ENCODE data around the gene ATPAF1. TPM values are rescaled to one million over a fixed set of nuclear protein-coding genes. Genes with fewer than 3 reads are reported as not detected.
A peak's percentile ranks its signal among the peaks of the same experiment; 100 is the strongest.
"Not testable (repeated sequence)": the region's sequence is repeated elsewhere in the genome, so short reads cannot be mapped to it uniquely, and the experiment has no call there.

The ATPAF1 gene
- total RNA-seq, 1 experiment from 2014 or later, result 62.9 TPM

DNA sequence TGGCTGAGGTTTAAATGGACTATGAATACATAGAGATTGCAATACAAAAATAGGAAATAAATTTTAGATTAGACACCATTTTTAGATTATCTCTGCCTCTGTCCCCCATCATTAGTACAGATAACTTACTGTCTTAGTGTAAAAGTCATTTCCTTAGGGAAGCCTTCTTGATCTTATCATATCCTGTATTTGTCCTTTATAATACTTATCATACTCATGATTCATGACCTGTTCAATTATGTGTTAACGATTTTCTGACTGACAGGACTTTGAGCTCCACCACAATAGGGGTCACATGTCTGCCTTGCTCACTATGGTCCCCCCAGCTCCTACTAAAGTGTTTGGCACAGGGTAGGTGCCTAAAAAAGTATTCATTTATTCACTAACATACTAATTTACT is 18.1 kb upstream of the ATPAF1 start:
- no peak for DNase-seq (ENCODE audit: low read depth, low spot score)
- in situ Hi-C loops (cut with HindIII; ENCODE audit: low pct_unique_long_range_greater_than_20kb, low sequenced_read_pairs), result no loop called here

GRCh38 chr1:46684670-46685069 is 16.5 kb upstream of the ATPAF1 start:
- in situ Hi-C loops (cut with HindIII; ENCODE audit: low pct_unique_long_range_greater_than_20kb, low sequenced_read_pairs), result no loop called here
- no peak for DNase-seq (ENCODE audit: low read depth, low spot score)

DNA sequence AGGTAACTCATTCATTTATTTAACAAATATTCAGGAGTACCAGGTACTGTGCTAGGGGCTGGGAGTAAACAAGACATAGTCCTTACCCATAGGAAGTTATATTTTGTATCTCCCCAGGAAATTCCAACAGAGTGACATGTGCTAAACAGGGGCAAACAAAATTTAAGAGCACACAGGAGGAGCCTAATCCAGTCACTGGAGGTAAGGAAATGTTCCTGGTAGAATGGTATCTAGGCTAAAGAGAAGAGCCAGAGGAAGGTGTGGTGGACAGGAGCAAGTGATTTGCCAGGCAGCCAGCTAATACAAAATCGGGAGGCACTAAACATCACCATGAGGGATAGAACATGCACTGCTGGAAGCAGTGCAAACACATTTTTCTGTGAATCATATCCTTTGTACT is 13.9 kb upstream of the ATPAF1 start:
- no peak for DNase-seq (ENCODE audit: low read depth, low spot score)
- in situ Hi-C loops (cut with HindIII; ENCODE audit: low pct_unique_long_range_greater_than_20kb, low sequenced_read_pairs), result no loop called here

GRCh38 chr1:46681333-46682034 is 13.3 kb upstream of the ATPAF1 start:
- no peak for DNase-seq (ENCODE audit: low read depth, low spot score)
- in situ Hi-C loops (cut with HindIII; ENCODE audit: low pct_unique_long_range_greater_than_20kb, low sequenced_read_pairs), result no loop called here

DNA sequence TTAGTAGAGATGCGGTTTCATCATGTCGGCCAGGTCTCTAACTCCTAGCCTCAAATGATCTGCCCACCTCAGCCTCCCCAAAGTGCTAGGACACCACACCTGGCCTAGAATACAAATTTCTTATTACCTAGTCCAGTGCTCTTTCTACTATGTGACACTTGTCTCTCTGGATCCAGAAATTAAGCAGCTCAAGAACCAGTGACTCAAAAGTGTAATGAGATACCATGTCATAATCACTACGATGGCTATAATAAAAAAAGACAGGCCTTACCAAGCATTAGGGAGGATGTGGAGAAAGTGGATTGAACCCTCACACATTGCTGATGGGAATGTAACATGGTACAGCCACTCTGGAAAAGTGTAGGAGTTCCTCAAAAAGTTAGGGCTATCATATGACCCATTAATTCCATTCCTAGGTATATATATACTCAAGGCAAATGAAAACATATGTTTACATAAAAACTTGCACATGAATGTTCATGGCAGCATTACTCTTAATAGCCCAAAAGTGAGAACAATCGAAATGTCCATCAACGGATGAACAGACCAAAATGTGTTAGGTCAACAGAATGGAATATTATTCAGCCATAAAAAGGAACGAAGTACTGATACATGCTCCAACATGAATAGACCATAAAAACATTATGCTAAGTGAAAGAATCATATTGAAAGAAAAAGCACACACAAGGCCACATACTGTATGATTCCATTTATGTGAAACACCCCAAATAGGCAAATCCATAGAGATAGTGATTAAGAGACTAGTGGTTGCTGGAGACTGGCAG is 11.8 kb upstream of the ATPAF1 start:
- in situ Hi-C loops (cut with HindIII; ENCODE audit: low pct_unique_long_range_greater_than_20kb, low sequenced_read_pairs), result no loop called here

GRCh38 chr1:46677339-46677738 is 9.2 kb upstream of the ATPAF1 start:
- no peak for DNase-seq (ENCODE audit: low read depth, low spot score)
- in situ Hi-C loops (cut with HindIII; ENCODE audit: low pct_unique_long_range_greater_than_20kb, low sequenced_read_pairs), result no loop called here

More for the DNA sequence above, 11.8 kb upstream of the ATPAF1 start:
- no peak for DNase-seq (ENCODE audit: low read depth, low spot score)

DNA sequence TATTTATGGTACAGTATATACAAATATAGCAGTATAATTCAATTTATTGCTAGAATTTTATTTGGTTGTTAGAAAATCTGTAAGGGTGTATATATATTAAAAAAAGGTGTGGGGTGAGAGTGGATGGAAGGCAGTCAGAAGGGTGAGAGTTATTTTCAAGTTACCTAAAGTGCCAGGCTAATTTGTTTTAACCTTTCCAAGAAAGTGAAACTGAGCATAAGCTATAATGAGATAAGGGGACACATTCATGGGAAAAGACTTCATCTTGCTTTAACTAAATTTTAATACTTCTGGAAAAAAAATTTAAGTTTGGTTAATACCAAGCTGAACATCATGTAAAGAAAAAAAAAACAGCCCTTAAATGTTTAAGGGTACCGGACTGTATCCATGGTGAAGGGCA is 8.4 kb upstream of the ATPAF1 start:
- DNase-seq (ENCODE audit: low read depth, low spot score), result no peak
- in situ Hi-C loops (cut with HindIII; ENCODE audit: low pct_unique_long_range_greater_than_20kb, low sequenced_read_pairs), result no loop called here

- in situ Hi-C loops (cut with HindIII; ENCODE audit: low pct_unique_long_range_greater_than_20kb, low sequenced_read_pairs), result no loop called here
Observed at GRCh38 chr1:46675549-46676314, 7.6 kb upstream of the ATPAF1 start.

GRCh38 chr1:46673749-46674182 is 5.6 kb upstream of the ATPAF1 start:
- in situ Hi-C loops (cut with HindIII; ENCODE audit: low pct_unique_long_range_greater_than_20kb, low sequenced_read_pairs), result no loop called here

More at GRCh38 chr1:46675549-46676314, 7.6 kb upstream of the ATPAF1 start:
- DNase-seq (ENCODE audit: low read depth, low spot score), result no peak

DNA sequence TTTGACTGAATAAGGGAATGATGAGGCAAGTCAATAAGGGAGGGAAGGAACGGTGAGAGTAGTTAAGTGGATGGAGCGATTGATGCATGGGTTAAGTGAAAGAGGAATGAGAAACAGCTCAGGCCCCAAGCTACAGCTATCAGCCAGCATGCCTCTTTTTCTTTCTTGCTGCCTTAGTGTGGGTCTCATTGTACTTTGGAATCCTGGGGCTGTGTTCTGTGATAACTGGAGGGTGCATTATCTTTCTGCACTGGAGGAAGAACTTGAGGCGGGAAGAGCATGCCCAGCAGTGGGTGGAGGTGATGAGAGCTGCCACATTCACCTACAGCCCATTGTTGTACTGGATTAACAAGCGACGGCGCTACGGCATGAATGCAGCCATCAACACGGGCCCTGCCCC is 4.5 kb upstream of the ATPAF1 start:
- DNase-seq (ENCODE audit: low read depth, low spot score), result no peak
- in situ Hi-C loops (cut with HindIII; ENCODE audit: low pct_unique_long_range_greater_than_20kb, low sequenced_read_pairs), result no loop called here

More at GRCh38 chr1:46673749-46674182, 5.6 kb upstream of the ATPAF1 start:
- DNase-seq (ENCODE audit: low read depth, low spot score), result peak; percentile 45

DNA sequence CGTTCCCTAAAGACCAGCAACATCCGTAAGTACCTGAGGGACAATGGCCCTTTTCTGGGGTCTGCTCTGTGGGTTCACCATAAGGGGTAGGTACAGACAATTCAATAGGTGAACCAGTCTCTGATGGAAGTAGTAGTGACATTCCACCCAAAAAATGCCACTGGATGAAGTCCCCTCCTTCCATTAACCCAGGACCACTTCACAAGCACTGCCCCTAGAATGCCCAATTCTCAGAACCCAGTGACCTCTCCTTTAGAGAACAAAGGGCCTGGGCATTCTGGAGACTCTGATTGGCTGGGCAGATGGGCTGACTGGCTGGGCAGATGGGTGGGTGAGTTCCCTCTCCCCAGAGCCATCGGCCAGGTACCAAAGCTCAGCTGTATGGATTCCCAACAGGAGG is 3.4 kb upstream of the ATPAF1 start, which contains the start of gene TEX38:
Gene TEX38 (plus strand): TSS at position 301 of the 400 bp plus-strand sequence. CDS start 81 bp downstream, at position 382.
- DNase-seq (ENCODE audit: low read depth, low spot score), result no peak
- in situ Hi-C loops (cut with HindIII; ENCODE audit: low pct_unique_long_range_greater_than_20kb, low sequenced_read_pairs), result no loop called here

GRCh38 chr1:46670134-46670533 is 2.0 kb upstream of the ATPAF1 start:
- in situ Hi-C loops (cut with HindIII; ENCODE audit: low pct_unique_long_range_greater_than_20kb, low sequenced_read_pairs), result no loop called here

GRCh38 chr1:46665983-46666382 is 2.2 kb downstream of the ATPAF1 start:
- no peak for DNase-seq (ENCODE audit: low read depth, low spot score)
- in situ Hi-C loops (cut with HindIII; ENCODE audit: low pct_unique_long_range_greater_than_20kb, low sequenced_read_pairs), result no loop called here

More at GRCh38 chr1:46670134-46670533, 2.0 kb upstream of the ATPAF1 start:
- no peak for DNase-seq (ENCODE audit: low read depth, low spot score)

DNA sequence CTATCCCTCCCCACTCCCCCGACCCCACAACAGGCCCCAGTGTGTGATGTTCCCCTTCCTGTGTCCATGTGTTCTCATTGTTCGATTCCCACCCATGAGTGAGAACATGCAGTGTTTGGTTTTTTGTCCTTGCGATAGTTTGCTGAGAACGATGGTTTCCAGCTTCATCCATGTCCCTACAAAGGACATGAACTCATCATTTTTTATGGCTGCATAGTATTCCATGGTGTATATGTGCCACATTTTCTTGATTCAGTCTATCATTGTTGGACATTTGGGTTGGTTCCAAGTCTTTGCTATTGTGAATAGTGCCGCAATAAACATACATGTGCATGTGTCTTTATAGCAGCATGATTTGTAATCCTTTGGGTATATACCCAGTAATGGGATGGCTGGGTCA is 5.2 kb downstream of the ATPAF1 start:
- in situ Hi-C loops (cut with HindIII; ENCODE audit: low pct_unique_long_range_greater_than_20kb, low sequenced_read_pairs), result not testable (repeated sequence)

DNA sequence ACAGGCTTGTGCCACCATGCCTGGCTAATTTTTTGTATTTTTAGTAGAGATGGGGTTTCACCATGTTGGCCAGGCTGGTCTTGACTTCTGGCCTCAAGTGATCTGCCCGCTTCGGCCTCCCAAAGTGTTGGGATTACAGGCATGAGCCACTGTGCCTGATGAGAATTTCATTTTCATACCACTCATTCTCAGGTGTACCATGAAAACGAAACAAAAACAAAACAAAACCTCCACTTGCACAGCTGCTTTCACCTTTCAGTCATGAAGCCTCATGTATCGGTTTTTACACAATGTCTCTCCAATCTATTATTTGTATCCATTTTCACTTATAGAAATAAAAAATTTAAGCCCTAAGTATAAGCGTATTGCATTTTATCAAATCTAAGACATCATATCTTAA is 8.0 kb downstream of the ATPAF1 start:
- in situ Hi-C loops (cut with HindIII; ENCODE audit: low pct_unique_long_range_greater_than_20kb, low sequenced_read_pairs); DNase-seq (ENCODE audit: low read depth, low spot score): not testable (repeated sequence)

More for the DNA sequence above, 5.2 kb downstream of the ATPAF1 start:
- not testable (repeated sequence) for DNase-seq (ENCODE audit: low read depth, low spot score)

- DNase-seq (ENCODE audit: low read depth, low spot score), result no peak
- in situ Hi-C loops (cut with HindIII; ENCODE audit: low pct_unique_long_range_greater_than_20kb, low sequenced_read_pairs), result no loop called here
Observed at GRCh38 chr1:46659307-46659870, 8.8 kb downstream of the ATPAF1 start.

GRCh38 chr1:46657775-46658174 is 10.4 kb downstream of the ATPAF1 start:
- no peak for DNase-seq (ENCODE audit: low read depth, low spot score)
- in situ Hi-C loops (cut with HindIII; ENCODE audit: low pct_unique_long_range_greater_than_20kb, low sequenced_read_pairs), result no loop called here

GRCh38 chr1:46656643-46657042 is 11.5 kb downstream of the ATPAF1 start:
- in situ Hi-C loops (cut with HindIII; ENCODE audit: low pct_unique_long_range_greater_than_20kb, low sequenced_read_pairs), result no loop called here
- no peak for DNase-seq (ENCODE audit: low read depth, low spot score)

Data from SK-MEL-5 (cell line).